HG03520 (cell line): ENCODE results near the gene PTPRN2.

ENCODE experiments used
- ATAC-seq: cut with Tn5 transposase; IDR thresholded peaks from one replicate; pipeline ENCODE4 v1.9.1; 2021; ENCODE audit warnings: mild to moderate bottlenecking, moderate library complexity; ENCODE audit not compliant: unreplicated experiment

PTPRN2 gene

DNA sequence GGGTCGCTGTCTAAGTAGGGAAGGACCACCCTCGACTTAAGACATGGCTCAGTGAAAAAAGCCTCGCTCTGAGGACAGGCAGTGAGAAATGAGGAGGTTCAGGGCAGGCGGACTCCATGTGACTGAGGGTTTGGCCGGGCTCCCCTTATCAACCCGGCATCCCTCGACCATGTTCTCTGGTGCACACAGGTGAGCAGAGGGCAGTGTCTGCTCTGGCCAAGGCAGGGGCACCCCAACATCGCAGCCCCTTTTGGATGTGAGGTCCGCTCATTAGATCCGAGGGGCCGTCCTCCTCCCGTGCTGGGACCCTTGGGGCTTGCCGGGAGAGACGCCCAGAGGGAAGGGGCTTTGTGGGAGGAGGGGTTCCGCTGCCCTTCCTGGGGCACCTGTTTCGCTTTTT is 775.7 kb downstream of the PTPRN2 start:
- no peak for ATAC-seq

DNA sequence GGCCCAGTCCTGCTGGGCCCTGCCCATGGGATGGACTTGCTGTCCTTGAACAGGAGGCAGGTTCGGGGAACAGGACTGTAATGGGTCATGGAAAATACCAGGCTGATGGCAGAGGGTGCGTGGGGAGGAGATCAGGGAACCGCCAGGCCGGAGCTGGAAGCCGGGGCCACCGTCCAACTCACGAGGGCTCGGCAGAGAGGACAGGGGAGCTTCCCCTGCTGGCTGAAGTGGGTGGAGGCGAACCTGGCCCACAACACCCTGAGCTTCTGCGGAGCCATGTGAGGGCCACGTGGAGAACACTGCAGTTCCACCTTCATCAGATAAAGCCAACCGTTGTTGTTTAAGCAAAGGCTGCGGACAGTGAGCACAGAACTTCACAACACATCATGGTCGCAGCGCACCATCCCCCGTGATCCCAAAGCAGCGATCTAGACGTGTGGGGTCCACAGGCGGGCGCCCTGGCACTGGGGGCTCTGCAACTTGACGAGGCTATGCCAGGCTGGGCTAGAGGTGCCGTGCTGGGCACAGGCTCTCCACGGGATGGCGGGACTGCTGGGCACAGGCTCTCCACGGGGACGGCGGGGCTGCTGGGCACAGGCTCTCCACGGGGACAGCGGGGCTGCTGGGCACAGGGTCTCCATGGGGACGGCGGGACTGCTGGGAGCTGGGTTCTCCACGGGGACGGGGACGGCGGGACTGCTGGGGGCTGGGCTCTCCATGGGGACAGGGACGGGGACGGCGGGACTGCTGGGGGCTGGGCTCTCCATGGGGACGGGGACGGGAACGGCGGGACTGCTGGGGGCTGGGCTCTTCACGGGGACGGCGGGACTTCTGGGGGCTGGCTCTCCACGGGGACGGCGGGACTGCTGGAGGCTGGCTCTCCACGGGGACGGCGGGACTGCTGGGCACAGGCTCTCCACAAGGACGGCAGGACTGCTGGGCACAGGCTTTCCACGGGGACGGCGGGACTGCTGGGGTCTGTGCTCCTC is 777.5 kb downstream of the PTPRN2 start:
- ATAC-seq: no peak

DNA sequence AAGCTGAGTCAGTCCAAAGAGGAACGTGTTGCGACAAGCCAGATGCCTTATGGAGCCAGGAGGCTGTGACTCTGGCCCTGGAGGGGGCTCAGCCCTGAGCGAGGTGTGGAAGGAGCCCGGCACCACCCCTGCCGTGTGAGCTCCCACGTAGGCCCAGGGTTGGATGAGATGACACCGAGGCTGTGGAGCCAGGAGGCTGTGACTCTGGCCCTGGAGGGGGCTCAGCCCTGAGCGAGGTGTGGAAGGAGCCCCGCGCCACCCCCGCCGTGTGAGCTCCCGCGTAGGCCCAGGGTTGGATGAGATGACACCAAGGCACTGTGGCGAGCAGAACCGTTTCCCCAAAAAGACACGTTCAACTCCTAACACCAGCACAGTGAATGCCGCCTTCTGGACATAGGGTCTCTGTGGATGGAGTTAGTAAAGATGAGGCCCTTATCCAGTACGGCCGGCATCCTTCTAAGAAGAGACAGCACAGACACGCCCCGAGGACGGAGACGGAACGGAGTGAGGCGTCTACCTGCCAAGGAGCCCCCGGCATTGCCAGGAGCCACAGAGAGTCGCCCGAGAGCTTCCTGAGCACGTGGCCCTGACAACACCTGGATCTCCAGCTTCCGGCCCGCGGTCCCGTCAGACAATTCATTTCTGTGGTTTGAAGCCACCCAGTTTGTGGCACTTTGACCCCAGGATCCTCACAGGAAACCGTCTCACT is 778.3 kb downstream of the PTPRN2 start:
- ATAC-seq: no peak

DNA sequence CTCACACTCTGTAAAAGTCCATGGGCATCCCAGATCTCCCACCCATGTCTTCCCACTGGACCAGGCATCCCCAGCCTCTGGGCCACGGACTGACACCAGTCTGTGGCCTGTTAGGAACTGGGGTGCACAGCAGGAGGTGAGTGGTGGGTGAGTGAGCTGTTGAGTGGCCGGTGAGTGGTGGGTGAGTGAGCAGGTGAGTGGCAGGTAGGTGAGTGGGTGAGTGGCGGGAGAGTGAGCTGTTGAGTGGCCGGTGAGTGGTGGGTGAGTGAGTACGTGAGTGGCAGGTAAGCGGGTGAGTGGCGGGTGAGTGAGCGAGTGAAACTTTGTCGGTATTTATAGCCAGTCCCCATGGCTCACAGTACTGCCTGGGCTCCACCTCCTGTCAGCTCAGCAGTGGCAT is 779.6 kb downstream of the PTPRN2 start:
- ATAC-seq: no peak

DNA sequence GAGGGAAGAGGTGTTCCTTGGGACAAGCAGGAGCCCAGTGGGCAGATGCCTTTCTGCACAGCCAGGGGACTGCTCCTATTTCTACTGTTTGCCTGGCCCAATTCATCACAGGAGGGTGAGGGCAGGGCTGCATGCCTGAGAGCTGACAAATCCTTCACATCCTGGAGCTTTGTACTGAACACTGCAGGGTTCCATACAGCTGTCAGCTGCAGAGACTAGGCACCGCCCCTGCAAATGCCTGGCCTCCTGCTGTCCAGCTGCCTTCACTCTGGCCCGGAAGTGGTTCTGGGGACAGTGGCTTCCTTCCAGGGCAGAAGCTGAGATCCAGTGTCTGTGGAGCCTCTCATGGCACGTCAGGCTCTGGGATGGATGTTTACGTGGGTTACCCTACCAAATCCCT is 780.1 kb downstream of the PTPRN2 start:
- no peak for ATAC-seq

DNA sequence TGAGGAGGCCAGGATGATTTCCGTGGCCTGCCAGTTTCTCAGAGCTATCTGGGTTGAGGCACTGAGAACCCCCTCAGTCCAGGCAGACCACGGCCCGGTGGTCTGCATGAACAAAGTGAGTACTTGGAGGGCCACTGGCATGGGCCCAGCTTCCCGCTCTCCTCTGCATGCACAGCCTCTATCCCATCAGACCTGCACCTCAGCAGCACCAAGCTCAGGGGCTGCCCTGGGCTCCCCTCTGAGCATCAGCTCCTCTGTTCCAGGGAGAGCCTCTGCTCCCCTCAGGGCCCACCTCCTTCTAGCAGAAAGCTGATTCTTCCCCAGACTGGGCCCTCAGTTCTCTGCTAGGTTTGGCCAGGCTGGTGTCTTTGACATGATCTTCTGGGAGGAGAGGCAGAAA is 780.9 kb downstream of the PTPRN2 start:
- ATAC-seq: no peak

DNA sequence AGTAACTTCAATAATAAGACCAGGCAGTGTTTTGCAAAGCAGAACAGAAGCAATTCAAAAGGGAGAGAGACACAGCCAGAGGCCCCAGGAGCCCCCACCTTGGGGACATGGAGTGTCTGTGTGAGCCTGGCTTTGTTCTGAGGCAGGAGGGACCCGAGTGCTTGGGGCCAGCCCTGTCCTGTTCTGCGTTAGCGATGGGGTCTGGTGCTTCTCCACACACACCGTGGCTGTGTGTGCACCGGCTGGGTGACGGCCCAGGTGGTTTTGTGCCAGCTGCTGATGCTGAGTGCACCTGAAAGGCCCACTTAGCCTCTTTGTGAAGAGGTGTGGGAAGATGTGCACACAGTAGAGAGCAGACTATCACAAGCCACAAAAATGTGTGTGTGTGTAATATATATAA is 781.9 kb downstream of the PTPRN2 start:
- no peak for ATAC-seq

DNA sequence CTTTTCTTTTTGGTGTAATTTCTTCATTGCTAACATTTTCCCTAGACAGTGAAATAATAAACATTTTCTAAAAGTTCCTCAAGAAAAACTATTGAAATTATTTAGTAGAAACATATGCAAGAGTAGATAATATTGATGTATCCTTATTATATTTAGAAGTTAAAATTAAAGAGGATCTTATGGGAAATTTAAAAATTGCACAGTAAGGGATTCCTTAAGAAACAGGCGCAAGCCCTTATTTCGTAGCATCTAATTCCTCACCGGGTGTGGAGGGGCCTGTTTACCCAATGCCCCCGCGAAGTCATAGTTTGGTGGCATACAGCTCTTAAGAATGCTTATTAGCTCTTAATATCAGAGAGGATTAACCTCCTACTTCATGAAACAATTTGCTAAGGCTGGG is 783.7 kb downstream of the PTPRN2 start:
- no peak for ATAC-seq

DNA sequence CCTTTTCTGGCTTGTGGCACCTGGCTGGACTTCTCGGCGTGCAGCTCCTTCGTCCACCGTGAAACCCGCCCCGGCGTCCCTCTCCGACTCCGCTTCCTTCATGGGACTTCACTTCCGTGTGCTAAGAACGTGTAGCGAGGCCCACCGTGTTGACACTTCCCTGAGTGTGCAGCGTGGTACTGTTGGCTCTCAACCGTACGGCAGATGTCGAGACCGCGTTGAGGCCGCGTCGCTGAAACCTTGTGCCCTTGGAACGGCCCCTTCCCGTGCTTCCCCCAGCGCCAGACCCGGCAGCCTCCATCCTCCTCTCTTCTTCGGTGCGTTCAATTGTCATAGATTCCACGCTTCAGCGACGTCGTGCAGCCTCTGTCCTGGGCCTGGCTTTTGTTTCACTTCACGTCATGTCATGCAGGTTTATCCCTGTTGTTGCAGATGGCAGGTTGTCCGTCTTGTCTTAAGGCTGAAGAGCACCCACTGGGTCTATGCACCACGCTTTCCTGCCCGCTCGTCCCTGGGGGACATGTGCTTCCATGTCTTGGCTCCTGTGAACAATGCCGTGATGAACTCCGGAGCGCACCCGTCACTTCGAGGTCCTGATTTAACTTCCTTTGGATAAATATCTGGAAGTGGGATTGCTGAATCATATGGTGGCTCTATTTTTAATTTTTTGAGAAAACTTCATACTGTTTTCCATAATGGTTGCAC is 785.5 kb downstream of the PTPRN2 start:
- ATAC-seq: no peak

DNA sequence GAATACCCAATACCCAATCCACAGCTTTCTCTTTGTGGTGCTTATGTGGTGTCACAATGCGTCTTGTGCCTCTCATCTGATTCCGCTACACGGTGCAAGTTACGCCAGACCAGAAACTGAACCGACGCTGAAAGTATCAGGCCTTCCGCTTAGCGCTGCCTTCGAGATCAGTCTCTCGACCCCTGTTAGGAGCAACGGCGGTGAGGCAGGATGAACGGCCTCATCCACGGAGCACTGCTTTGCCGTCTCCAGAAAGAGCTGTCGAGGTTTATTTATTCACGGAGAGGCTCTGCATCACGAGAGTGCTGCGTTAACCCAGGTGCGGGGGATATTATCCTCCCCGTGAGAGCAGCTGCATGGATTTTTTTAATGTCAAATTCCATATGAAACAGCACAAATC is 786.5 kb downstream of the PTPRN2 start:
- no peak for ATAC-seq

DNA sequence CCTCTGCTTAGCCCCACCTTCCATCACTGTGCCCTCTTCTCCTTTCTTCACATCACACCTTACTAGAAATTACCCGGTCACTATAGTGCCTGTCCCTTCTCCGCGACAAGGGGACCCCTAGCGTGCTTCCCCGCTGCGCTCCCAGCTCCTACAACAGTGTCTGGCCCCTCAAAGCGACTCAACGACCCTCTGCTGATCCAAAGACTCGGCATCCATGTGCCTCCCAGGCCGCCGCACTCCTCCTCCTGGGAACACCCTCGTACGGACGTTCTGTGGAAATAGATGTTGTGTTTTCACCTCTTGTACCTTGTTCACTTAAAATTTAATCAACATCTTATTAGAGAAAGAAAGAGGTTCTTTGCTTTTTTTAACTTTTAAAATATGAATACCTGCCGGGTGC is 787.3 kb downstream of the PTPRN2 start:
- no peak for ATAC-seq

DNA sequence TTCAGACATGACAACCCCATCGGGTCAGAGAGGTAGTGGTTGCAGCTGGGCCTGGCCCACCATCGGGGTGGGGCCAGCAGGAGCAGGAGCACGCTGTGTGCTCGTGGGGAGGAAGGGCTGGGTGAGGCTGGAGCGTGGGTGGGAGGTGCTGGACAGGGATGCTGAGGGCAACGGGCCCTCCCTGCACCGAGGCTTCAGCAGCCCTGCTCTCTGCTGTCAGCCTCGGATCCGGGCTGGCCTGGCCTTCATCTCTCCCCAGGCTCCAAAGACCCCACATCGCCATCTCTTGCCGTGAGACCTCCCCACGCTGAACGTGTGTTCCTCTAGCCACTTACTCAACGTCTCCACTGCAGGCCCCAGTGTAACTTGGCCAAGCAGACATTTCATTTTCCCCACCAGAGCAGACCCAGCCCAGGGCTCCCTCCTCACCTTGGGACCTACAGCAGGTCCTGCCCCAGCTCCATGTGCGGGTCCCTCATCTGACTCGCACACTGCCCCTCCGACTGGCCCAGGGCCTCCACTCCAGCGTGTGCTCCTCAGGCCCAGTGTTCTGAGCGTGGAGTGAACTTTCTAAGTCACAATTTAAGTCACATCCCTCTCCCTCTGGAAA is 788.4 kb downstream of the PTPRN2 start:
- no peak for ATAC-seq

DNA sequence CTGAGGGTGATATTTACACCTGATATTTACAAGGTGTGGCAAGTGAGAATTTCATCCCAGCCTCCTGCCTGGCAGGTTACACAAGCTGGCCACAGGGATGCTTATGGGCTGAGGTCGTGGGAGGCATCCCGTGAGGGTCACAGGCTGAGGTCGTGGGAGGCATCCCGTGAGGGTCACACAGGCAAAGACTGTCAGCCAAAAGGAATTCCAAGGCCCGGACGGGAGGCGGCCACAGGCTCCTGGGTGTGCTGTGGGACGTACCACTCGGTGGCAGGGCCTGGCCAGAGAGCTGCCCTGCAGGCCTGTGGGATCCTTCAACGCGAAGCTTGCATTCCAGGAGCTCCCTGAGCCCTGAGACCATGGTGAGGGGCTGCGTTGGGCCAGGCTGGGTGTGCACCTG is 790.3 kb downstream of the PTPRN2 start:
- no peak for ATAC-seq

DNA sequence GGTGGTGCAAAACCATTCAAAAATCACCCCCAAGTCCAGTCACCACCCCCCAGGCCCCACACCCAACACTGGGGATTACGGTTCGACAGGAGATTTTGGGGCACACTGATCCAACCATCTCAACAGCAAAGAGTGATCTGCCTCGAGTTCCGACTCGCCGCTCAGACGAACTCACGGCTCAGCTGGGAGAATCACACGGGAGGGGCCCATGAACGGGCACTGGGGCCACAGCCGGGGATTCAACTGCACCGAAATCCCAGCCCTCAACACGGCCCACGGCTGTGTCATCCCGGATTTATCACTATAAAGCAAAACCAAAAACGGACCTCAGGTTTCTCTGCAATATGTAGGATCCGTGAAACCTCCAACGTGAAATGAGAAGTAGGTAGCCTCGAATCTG is 790.8 kb downstream of the PTPRN2 start:
- no peak for ATAC-seq

DNA sequence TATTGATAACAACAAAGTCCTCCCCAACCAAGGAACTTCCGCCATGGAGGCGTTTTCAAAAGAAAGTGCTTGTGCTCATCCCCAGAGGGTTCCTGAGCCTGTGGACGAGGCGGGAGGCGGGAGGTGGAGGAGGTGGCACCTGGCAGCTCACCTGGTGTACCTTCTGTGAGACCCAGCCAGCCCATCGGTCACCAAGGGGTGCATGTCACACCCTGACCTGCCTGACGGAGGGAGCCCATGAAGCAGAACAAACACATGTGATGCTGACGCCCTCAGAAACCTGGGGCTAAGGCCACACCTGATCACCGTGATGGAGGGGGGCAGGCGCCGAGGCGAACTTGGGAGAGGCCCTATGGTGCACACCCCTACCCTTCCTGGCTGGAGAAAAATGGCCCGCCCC is 792.0 kb downstream of the PTPRN2 start:
- no peak for ATAC-seq

DNA sequence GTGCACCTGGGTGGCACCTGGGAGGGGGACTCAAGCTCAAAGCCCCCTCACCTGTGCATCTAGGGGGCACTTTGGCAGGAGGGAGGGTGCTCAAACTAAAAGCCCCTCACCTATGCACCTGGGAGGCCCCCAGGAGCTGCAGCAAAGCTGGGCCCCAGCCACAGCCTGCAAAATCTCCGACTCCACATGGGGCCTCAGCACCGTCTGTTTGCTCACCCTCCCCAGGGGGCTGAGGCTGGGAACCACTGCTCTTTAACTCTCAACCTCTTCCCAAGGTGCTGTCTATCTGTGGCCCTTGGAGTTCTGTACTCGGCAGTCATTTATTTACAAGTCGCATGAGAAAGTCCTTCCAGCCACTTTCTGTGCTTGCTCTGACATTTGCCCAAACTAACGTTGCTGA is 792.4 kb downstream of the PTPRN2 start:
- ATAC-seq: no peak

DNA sequence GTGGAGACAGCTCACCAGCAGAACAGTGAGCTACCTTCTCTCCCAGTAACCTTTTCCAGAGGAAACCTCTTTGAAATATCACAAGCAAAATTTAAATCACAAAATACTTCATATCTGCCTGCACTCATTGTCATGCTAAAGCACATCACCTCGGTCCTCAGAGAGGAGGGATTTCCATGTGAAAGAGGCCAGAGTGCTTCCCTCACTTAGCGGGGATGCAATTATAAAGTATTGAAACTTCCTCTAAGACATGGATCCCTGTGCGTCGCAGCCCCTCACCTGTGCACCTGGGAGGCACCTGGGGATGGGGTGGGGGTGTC is 792.9 kb downstream of the PTPRN2 start:
- ATAC-seq: no peak

DNA sequence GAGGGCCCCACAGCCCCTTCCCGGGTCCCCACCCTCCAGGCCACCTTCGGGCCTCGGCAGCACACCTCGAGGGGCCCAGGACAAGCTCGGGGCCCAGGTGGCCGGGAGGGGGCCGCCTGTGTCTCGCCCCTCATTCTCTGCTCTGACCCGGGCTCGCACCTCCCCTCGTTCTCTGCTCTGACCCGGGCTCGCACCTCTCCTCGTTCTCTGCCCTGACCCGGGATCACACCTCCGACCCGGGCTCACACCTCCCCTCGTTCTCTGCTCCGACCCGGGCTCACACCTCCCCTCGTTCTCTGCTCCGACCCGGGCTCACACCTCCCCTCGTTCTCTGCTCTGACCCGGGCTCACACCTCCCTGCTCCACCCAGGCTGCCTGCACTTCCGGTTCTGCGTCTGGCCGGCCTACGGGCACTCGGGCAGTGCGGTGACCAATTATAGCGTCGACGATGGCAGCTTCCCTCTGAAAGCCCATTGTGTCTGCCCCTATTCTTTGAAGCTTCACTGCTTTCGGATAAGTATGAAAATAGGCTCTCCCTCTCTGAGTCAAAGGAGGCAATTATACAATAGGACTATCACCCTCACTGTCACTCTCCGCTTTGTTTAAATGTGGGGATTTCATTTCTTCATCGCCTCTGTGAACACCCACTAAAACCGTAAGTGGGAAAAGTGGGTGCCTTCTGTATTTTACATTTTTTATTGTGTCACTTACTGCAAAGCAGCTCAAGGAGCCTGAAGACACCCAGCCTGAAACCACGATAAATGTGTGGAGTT is 793.5 kb downstream of the PTPRN2 start:
- ATAC-seq: no peak

DNA sequence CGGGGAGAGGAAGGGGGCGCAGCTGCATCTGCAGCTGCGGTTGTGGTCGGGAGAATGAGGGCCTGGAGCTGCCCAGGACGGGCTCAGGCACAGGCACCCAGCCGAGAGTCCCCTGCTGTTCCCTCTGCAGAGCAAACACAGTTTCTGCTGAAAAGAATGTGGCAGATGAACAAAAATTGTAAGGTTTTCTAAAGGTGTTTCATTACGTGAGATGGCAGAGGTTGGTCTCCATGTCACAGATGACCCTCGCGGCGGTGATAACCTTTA is 794.6 kb downstream of the PTPRN2 start:
- ATAC-seq: no peak

DNA sequence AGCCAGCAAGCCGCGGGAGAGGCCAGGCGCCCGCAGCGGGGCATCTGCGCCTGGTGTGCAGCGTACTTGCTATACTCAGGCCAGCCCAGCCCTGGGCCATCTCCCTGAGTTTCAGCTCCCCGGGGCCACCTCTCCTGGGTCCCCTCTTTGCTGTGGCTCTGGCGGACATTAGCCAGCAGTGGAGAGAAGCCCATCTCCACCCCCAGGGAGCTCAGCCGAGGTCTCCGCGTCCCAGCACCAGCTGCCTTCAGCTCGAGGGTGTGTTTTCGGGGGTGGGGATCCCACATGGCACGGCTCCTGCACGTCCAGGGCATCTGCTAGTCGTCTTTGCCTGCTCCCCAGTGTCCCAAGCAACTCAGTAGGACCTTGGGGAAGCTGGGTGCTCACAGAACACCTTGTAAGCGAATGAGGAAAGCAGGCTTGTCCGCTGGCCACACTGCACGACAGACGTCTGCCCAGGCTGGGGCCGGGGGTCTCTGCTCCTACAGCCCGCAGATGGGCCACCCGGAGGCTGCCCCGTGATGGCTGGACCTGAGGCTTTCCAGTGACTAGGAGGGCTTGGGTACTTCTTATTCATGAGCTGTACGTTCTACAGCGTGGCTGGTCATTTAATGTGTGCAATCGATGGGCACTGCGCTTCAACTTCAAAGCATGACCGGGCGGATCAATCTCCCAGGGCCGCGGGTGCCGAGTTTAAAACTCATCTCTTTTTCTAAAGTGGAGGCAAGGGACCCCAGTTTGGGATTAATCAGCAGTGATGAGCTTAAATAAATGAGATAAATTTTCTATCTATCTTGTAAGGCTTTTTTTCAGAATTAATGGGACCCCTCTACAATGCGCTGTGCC is 795.2 kb downstream of the PTPRN2 start:
- ATAC-seq: no peak
